ENCODE results near the gene TMEM273. TPM values are rescaled to one million over a fixed set of nuclear protein-coding genes. Genes with fewer than 3 reads are reported as not detected.

Gene TMEM273
- total RNA-seq, 1 donor from 2014 or later = 1.4 TPM

- no peak for DNase-seq (ENCODE audit: low spot score)
These were observed 47.6 kb downstream of the TMEM273 start for GRCh38 chr10:49140304-49141177.

GRCh38 chr10:49139846-49140195, 48.4 kb downstream of the TMEM273 start:
- no peak for DNase-seq (ENCODE audit: low spot score)

- peak; percentile 28 for DNase-seq (ENCODE audit: low spot score)
These were observed 49.0 kb downstream of the TMEM273 start for GRCh38 chr10:49139028-49139845.

- peak; percentile 12 for DNase-seq (ENCODE audit: low spot score)
These were observed 49.8 kb downstream of the TMEM273 start for GRCh38 chr10:49138361-49138891.

GRCh38 chr10:49136525-49136924, 51.7 kb downstream of the TMEM273 start:
- DNase-seq (ENCODE audit: low spot score) = no peak

- DNase-seq (ENCODE audit: low spot score) = no peak
These were observed 52.4 kb downstream of the TMEM273 start for GRCh38 chr10:49135575-49136313.

DNA sequence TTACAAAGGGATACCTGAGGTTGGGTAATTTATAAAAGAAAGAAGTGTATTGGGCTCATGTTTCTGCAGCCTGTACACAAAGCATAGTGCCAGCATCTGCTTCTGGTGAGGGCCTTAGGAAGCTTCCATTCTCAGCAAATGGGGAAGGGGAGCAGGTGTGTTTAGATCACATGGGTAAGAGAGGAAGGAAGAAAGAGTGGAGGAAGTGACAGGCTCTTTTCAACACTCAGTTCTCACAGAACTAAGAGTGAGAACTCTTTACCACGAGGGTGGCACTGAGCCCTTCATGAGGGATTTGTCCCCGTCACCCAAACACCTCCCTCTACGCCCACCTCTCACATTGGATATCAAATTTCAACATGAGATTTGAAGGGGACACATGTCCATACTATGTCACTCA, 53.9 kb downstream of the TMEM273 start:
- no peak for DNase-seq (ENCODE audit: low spot score)

DNA sequence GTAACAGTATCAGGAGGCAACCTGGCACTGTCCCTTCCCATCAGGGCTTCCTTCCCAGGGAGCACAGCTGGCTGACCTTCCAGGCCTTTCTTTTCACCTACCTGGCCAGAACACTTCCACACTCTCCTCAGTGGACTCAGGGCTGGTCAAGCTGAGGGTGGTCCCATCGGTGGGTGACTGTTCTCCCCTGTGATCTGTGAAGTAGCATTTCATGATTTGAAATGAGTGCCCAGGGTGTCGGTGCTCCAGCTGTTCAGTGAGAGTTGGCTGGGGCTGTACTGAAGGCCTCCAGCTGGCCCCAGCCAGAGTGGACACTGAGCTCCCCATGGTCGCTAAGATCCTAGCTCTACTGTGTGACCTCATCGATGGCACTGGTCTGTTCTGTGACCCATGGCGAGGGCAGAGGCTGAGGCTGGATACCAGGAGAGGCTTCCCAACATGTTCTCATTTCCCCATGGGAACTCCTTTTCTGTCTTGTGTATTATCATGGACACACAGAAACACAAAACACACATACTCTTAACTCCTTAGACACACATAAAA, 54.4 kb downstream of the TMEM273 start, which contains the start of gene FAM170B:
Gene FAM170B, minus strand, starts transcription at position 316 of the 543 bp plus-strand sequence. Its CDS starts 103 bp downstream, at position 213.
- DNase-seq (ENCODE audit: low spot score) = no peak

DNA sequence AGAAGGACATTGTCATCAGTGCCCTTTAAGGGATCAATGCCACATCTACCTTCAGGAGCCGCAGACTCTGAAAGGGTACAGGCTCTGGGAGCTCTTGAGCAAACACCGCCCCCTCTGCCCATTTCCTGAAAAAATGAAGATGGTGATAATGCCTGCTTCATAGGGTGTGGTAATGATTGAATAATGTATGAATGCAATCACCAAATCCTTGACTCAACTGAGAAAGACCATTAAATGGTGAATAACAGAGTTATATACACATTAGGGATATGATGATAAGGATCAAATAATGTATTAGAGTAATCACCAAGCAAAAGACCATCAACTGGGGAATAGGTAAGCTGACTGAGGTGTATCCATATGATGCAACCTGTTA, 55.8 kb downstream of the TMEM273 start:
- DNase-seq (ENCODE audit: low spot score) = no peak

GRCh38 chr10:49131507-49132361, 56.5 kb downstream of the TMEM273 start:
- DNase-seq (ENCODE audit: low spot score) = no peak

- no peak for DNase-seq (ENCODE audit: low spot score)
These were observed 58.8 kb downstream of the TMEM273 start for GRCh38 chr10:49129376-49129775.

GRCh38 chr10:49128854-49129253, 59.3 kb downstream of the TMEM273 start:
- DNase-seq (ENCODE audit: low spot score) = no peak

DNA sequence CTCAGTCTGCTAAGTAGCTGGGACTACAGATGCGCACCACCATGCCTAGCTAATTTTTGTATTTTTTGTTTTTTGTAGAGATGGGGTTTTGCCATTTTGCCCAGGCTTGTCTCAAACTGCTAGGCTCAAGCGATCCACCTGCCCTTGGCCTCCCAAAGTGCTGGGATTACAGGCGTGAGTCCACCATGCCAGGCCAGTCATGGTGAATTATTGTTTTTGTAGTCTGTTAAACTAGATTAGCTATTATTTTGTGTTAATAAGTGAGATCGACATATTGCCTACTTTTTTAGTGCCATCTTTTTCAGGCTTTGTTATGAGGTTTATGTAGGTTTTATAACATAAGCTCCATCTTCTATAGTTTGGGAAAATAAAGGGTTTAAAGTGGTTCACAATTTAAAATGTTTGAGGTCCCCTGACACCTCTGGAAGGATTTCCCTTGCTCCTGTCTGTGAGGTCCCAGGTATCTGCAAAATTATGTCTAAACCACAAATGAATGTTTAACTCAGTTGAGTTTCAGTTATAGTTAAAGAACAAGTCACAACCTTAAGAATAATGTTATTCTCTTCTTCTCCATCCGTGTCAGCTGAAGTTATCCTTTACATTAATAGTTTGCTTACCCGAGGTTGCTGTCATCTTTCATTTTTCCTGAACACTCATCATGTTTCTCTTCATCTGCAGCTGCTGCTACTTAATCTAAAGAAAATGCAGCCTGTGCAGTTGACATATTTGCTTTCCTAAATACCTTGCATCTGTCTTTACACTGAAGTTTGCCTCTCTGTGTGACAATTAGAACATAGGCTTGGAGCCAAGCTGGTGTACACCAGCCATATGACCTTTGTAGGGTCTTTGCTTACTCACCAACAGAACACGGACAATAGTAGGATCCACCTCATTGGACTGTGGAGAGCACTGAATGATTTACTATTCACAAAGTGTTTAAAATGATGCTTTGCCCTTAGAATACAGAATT, 63.9 kb downstream of the TMEM273 start:
- no peak for DNase-seq (ENCODE audit: low spot score)

GRCh38 chr10:49120911-49121310, 67.3 kb downstream of the TMEM273 start:
- no peak for DNase-seq (ENCODE audit: low spot score)

DNA sequence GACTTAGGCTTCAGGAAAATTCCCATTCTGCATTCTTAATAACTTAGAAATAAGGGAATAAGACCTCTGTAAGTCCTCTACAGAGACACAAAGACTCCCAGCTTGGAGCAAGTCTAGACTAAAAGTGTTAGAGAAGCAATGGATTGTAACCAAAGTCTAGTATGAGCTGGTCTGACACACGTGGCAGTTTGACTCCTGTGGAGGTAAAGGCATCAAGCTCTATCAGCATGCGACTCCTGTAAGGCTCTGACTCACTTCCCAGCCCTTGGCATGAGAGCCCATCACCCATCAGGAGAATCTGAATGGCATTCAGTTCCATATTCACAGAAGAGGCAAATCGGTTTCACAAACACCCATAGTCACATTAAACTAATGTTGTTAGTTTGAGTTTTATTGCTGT, 68.4 kb downstream of the TMEM273 start:
- DNase-seq (ENCODE audit: low spot score) = no peak

- peak; percentile 17 for DNase-seq (ENCODE audit: low spot score)
These were observed 69.6 kb downstream of the TMEM273 start for GRCh38 chr10:49118430-49119074.

GRCh38 chr10:49117376-49118070, 70.7 kb downstream of the TMEM273 start:
- no peak for DNase-seq (ENCODE audit: low spot score)
